Glomerular visceral epithelial cell (primary cell): ENCODE results near the gene FABP3.

Source experiments
- DNase-seq: peaks from one replicate; pipeline ENCODE4 v3.0.0-alpha.2; 2016; ENCODE audit errors: extremely low spot score

FABP3 gene

DNA sequence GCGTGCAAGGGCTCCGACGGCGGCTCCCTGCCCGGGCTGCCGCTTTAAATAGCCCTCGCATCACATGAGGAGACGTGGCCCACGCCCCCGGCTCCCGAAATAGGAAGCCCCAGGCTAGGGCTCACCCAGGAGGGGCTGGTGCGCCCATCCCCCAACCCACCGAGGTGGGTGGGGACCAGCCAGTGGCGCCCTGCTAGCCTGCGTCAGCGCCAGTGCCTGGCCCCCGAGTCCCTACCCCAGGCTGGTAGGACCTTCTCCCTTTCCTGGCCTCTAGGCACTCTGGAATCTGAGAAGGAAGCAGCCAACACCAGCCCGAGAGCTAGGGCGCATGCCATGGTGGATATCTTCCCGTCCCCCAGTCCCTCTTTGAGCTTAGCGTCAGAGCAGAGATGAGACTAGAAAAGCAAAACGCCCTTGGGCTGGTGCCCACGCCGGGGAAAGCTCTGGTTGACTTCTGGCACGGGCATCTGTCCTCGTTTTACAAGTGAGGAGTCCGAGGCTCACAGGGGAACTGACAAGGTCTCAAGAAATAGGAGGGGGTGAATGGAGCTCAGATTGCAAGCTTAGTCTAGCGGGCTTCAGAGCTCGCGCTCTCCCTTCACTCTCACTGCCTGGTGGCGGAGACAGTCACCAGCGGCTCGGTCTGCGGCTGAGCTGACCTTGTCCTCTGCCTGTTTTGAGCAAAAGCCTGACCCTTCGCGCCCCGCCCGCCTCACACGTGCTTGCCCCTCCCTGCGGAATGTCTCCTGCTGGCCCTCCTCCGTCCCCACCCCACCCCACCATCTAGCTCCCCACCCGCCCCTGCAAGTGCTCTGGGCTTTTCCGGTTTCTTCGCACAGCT is at the start of gene FABP3:
Gene FABP3 (minus strand): TSS at position 21 of the 841 bp plus-strand sequence. CDS start 62 bp downstream, outside the sequence.
- peak; percentile 75 for DNase-seq

DNA sequence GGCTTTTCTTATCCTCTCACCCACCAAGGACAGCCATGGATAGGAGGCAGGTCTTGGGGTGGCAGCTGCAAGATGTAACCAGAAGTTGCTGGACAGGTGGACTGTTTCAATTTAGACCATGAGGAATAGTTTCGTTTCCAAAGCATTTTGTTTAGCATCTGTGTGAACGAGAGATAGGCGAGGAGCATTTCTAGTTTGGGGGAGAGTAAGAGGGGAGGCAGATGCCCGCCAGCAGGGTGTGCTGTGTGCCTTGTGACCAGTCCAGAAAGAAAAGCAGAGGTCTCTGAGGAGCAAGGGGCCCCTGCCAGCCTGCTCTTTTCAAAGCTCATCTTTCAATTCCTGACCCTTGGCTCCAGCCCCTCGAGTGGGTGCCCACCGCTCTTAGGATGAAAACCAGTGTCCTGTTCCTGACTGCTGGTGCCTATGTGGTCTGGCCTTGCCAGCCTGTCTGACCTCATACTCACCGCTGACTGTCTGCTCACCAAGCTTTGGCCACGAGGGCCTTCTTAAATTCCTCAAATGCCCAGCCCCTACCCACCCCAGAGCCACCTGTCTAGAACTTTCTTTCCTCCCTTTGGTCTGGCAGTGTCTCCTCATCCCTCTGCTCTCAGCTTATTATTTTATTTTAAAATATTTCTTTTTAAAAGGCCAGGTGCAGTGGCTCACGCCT is 48.6 kb upstream of the FABP3 start:
- DNase-seq = no peak

GRCh38 chr1:31420716-31421115 is 47.8 kb upstream of the FABP3 start:
- no peak for DNase-seq

DNA sequence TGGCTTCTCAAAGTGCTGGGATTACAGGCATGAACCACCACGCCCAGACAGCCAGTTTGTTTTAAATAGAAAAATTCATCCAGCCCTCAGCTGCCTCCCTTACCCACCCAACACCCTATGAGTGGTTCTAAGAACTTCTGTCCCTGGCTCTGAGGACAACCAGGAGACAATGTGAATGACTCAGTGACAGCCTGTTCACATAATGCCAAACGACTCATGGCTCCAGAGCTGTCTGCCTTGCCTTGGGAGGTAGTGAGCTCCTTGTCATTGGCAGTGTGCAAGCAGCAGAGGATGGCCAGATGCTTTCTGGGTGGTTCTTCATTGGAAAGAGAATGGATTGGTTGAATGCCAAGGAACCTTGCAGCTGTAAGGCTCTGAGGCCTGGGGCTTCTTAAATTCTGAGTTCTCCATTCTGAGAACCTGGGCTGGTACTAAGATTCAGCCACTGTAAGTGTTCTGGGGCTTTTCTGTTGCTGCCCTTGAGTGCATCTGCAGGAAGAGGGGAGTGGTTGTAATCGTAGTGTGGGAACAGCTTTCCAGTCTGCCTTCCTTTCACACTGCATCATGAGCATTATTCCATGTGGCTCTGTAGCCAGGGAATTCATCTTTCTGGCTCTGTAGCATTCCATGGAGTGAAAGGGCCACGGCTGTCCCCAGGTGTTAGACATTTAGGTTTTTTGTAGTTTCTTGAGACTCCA is 45.9 kb upstream of the FABP3 start:
- DNase-seq = no peak

DNA sequence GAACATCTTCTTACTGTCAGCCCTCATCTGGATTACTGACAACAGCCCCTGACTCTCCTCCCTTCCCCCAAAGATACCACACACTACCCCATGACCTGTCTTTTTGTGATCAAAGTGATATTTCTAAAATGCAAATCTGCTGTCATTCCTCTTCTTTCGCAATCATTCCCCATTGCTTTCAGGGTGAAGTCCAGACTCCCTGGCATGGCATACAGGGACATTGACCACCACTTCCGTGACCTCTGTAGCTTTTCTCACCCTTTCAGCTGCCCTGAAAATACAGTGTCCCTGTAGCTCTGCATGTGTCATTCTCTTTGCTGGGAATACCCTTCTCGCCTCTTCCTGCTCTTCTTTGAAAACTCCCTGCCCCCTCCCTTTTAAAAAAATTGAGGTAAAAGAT is 44.3 kb upstream of the FABP3 start:
- DNase-seq = no peak

DNA sequence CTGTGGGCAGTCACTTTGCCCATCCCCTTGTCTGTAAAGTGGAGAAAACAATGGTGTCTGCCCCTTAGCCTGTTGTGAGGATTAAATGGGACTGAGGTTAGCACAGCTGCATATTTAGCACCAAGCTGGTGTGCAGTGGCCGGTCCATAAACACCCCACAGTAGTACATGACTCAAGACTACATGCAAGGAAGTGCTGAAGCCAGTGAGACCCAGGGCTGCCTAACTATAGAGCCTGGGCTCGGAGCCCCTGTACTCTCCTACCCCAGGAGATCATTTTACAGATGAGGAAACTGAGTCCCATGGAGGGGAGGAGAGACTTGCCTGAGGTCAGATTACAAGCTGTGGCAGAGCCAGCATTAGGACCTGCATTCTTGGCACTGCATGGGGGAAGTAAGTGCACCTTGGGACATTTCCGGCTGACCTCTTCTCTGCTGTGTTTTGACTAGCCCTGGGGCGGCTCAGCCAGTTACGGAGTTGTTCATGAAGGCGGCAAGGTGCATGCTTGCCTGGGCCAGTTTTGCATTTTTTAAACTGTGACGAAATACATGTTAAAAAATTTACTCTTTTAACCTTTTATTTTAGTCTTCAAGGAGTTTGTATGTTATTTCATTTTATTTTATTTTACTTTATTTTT is 43.3 kb upstream of the FABP3 start:
- no peak for DNase-seq

DNA sequence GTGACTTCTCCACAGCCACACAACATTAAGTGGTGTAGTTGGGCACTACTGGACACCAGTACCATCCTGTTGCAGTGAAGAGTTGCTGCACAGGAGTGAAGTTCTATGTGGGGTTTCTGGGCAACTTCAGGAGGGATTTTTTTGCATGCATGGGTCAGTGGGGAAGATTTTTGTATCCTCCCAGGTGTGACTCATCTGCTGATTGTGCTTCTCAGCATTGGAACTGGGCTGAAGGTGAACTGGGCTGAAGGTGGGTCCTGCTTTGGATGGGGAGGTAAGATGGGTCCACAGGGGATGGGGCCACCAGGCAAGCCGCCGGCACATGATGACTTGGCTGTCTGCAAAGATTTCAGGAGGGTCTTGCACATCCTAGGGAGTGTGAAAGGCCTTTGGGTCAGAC is 42.8 kb upstream of the FABP3 start:
- DNase-seq = no peak

GRCh38 chr1:31414980-31415370 is 42.1 kb upstream of the FABP3 start:
- no peak for DNase-seq

DNA sequence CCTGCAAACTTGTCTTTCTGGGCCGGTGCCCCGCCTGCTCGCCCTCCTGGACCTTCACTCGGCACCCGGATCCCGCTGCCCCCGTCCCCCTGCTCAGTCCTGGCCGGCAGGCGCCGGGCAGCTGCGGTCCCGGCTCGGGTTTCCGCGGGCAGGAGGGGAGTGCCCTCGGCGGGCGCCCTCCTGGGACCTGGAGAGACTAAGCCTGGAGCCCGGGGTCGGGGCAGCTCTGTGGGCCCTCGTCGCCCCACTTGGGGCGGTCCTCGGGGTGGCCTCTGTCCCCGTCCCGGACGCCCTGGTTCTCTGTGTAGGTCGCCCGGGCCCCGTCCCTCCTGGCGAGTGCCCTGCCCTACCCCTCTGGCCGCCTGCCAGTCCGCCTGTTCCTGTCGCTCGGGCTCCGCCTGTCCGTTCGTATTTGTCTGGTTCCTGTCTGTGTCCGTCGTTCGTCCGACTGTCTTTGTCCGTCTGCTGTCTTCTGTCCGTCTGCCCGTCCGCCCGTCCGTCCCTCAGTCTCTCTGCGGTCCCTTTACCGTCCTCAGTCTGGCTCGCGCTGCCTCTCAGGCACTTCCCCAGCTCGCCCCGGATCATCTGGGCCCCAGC is 40.6 kb upstream of the FABP3 start:
- DNase-seq = peak; percentile 62

GRCh38 chr1:31412732-31413404 is 40.0 kb upstream of the FABP3 start, which contains the start of gene SERINC2:
Gene SERINC2, plus strand, starts transcription at chr1:31413213. Its CDS starts 53 bp downstream, at chr1:31413266.
- peak; percentile 42 for DNase-seq

DNA sequence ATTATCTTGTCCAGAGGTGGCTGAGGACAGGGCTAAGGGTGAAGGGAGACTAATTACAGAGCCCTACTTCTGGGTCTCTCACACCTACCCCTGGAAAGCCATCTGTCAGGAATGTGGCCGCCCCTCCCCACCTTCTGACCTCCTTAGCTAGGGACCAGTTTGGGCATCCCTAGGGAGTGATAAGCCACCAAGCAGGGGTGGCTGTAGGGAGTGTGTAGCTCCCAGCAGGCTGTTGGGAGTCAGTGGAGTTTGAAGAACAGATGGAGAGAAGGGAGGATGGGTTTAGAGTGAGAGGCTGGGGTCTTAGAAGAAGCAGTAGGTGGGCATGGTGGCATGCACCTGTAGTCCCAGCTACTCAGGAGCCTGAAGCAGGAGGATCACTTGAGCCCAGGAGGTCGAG is 39.3 kb upstream of the FABP3 start:
- no peak for DNase-seq

DNA sequence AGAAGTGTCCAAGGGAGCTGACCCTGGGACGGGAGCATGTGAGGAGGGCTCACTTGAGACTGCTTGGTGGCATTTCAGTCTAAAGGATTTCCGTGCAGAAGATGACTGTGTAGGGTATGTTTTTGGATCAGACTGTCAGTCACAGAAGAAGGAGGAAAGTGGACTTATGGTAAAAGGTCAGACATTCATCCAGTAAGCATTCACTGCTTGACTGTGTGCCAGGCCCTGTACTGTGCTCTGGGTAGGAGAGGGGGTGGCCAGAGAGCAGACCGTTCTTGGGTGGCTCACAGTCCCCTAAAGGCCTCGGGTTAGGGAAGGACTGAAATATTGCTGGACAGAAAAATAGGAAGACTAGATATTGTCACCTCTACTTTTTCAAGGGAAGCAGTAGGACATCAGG is 38.0 kb upstream of the FABP3 start:
- no peak for DNase-seq

- DNase-seq = no peak
Measured at GRCh38 chr1:31409946-31410858, 37.3 kb upstream of the FABP3 start.

- no peak for DNase-seq
Measured at GRCh38 chr1:31408788-31409318, 36.0 kb upstream of the FABP3 start.

DNA sequence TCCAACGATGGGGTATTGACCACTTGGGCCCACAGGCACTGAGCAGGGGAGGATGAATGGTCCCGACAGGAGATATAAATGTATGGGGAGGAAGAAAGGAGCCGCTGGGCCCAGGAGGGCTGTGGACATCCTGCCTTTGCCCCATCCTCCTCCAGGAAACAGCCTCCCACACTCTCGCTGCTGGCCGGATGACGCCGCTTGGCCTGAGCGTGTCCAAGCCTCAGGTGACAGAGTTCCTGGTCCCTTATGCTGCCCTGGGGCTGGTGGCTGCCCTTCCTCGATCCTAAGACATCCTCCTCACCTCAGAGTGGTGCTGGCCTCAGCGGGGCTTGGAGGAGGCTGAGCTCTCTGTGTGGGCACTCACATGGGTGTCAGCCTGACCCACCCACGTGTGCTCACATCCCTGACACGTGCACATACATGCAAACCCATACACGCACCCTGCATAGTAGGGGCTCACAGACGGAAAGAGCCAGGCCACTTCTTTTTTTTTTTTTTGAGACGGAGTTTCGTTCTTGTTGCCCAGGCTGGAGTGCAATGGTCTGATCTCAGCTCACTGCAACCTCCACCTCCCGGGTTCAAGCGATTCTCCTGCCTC is 34.3 kb upstream of the FABP3 start:
- no peak for DNase-seq

DNA sequence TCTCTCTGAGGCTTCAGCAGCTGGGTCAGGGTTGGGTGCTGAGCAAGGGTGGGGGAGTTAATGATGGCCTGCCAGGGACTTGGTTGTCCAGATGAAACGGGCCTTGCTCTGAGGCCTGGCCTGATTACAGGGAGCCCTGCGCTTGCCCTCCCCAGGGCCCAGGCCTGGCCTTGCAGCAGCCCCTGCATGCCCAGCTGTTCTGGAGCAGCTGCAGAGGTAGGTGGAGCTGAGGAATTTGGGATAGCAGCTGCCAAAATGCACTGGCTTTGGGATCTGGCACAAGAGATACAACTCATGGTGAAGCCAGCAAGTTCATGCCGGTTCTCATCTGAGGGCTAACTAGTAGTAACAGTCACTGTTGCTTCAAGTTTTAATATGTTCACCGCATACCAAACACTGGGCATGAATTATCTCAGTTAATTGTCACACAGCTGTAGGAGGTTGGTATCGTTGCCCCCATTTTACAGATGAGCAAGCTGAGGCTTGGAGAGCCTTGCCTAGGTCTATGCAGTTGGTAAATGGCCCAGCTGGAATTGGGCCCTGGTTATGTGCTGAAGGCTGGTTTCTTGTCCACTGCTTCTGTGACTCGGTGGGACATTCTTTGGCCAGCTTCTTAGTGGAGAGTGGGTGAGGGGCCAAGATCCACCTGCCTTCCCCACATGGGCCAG is 32.8 kb upstream of the FABP3 start:
- no peak for DNase-seq

DNA sequence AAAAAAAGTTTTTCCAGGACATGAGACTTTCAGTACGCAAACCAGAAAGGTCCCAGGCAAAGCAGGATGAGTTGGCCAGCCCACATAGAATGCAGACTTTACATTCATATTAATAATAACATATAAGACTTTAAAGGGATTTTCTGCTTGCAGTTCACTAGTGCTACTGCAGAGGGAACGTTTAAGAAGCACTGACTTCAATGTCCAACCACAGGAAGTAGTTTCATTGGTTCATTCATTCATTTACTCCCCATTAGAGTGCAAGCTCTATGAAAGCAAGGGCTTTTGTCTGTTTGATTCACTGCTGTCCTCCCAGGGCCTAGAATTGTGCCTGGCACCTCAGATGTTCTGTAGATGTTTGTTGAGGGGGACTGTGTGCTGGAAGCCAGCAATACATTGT is 28.4 kb upstream of the FABP3 start:
- no peak for DNase-seq

DNA sequence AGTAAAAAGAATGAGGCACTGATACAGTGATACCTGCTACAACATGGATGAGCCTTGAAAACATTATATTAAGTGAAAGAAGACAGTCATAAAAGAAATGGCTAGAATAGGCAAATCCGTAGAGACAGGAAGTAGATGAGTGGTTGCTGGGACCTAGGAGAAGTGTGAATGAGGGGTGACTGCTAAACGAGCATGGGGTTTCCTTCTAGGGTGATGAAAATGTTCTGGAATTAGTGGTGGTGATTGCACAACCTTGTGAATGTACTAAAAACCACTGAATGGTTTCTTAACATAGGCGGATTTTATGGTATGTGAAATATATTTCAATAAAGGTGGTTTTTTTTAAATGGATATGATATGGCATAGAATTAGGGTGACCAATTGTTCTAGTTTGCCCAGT is 27.5 kb upstream of the FABP3 start:
- DNase-seq = no peak

DNA sequence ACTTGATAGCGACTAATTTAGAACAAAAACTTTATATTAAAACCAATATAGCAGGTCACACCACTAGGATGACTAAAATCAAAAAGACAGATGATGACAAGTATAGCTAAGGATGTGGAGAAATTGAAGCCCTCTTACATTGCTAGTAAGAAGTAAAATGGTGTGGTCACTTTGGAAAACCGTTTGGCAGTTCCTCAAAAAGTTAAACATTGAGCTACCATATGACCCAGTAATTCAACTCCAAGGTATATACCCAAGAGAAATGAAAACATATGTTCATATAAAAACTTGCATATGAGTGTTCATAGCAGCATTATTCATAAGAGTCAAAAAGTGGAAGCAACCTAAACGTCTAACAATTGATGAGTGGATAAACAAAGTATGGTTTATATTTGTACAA is 27.1 kb upstream of the FABP3 start:
- no peak for DNase-seq
